NCI-H1092 treated with DMSO at 0.1 percent for 48 hours (cell line): Measurements from ENCODE around the gene FOXC2.
A peak's percentile ranks its signal among the peaks of the same experiment; 100 is the strongest.

ENCODE experiments used
- DNase-seq: peaks from one replicate; lab custom pipeline; 2025; lab: John Stamatoyannopoulos, UW

Gene FOXC2

GRCh38 chr16:86556576-86556975, 10.1 kb upstream of the FOXC2 start:
- peak; percentile 63 for DNase-seq

- no peak for DNase-seq
Observed at GRCh38 chr16:86557587-86557986, 9.0 kb upstream of the FOXC2 start.

DNA sequence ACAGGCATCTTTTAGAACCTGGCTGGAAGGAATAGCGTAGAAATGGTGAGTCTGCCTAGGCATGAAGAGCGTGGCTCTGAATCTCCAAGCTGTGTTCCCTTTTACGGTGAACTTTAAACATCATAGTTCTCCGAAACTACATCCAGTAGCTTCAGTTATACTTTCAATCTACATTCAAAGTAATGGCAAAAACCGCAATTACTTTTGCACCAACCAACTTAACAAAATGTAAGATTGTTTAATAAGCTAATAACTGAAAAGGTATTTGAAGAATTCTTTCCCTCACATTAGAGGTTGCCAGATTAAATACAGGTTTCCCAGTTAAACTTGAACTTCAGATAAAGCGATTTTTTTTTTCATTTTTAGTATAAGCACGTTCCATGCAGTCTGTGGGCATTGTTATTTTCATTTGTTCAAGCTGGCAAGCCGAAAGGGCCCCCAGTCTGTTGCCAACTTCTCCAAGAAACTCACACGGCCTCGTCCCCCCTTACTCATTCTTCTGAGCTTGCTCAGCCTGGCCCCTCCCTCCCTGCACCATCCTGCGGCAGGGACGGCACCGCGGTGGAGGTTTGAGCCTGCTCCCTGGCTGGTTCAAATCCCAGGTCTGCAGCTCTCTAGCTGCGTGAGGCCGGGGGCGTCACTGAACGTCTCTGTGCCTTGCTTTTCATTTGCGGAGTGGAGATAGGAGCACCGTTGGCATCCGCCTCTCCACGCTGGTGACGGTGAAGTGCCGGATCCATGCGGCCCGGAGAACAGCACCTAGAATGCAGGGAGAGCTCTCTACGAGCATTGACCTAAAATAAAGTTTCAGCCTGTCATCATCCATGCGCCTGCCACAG, 8.1 kb upstream of the FOXC2 start:
- no peak for DNase-seq

DNA sequence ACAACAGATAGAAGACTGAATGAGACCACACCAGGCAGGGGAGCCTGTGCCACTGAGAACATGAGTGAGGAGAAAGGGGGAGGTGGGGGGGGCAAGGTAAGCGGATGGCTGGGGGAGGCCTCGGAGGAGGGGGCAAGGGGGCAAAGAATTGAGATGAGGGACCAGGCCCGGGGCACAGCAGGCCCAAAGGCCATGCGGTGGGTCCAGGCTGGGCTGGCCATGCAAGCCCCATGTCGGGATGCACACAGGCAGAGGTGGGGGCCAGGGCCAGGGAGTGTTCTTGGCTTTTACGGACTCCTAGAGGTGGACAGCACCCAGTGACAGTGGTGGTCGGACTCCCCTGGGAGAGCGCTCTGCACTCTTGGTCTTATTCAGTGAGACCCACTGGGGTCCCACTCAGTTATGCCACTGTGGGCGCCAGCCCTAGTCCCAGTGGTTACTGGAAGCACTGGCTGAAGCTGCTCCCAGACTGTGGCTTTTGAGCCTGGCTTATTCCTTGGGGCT, 6.8 kb upstream of the FOXC2 start:
- no peak for DNase-seq

GRCh38 chr16:86562356-86562755, 4.3 kb upstream of the FOXC2 start:
- no peak for DNase-seq

GRCh38 chr16:86563469-86564345, 2.9 kb upstream of the FOXC2 start:
- peak; percentile 84 for DNase-seq

DNA sequence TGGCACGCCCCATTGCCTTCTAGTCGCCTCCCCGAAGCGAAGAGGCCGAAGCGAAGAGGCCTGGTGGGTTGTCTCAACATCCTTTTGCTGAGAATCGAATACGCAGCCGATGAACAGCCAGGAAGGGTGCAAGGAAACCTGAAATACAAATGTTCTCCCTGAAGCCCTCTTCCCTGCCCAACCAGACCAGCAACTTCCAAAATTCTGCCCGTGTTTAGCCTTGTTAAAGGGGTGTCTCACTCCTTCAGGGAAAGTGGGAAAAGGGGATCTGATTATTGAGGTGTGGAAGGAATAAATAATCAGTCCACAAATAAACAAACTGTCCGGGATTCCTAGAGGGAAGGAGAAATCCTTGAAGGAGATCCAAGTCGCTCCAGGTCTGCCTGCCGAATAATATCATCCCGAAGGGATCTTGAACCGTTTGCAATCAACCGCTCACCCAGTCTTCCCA, 1.4 kb upstream of the FOXC2 start:
- no peak for DNase-seq

- no peak for DNase-seq
Observed at GRCh38 chr16:86565644-86566511, 751 bp upstream of the FOXC2 start.

GRCh38 chr16:86566966-86567700, 504 bp downstream of the FOXC2 start:
- no peak for DNase-seq

DNA sequence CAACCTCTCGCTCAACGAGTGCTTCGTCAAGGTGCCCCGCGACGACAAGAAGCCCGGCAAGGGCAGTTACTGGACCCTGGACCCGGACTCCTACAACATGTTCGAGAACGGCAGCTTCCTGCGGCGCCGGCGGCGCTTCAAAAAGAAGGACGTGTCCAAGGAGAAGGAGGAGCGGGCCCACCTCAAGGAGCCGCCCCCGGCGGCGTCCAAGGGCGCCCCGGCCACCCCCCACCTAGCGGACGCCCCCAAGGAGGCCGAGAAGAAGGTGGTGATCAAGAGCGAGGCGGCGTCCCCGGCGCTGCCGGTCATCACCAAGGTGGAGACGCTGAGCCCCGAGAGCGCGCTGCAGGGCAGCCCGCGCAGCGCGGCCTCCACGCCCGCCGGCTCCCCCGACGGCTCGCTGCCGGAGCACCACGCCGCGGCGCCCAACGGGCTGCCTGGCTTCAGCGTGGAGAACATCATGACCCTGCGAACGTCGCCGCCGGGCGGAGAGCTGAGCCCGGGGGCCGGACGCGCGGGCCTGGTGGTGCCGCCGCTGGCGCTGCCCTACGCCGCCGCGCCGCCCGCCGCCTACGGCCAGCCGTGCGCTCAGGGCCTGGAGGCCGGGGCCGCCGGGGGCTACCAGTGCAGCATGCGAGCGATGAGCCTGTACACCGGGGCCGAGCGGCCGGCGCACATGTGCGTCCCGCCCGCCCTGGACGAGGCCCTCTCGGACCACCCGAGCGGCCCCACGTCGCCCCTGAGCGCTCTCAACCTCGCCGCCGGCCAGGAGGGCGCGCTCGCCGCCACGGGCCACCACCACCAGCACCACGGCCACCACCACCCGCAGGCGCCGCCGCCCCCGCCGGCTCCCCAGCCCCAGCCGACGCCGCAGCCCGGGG, 1.3 kb downstream of the FOXC2 start:
- DNase-seq: no peak

GRCh38 chr16:86568677-86569623, 2.3 kb downstream of the FOXC2 start:
- DNase-seq: no peak

GRCh38 chr16:86569701-86570447, 3.2 kb downstream of the FOXC2 start:
- DNase-seq: no peak

DNA sequence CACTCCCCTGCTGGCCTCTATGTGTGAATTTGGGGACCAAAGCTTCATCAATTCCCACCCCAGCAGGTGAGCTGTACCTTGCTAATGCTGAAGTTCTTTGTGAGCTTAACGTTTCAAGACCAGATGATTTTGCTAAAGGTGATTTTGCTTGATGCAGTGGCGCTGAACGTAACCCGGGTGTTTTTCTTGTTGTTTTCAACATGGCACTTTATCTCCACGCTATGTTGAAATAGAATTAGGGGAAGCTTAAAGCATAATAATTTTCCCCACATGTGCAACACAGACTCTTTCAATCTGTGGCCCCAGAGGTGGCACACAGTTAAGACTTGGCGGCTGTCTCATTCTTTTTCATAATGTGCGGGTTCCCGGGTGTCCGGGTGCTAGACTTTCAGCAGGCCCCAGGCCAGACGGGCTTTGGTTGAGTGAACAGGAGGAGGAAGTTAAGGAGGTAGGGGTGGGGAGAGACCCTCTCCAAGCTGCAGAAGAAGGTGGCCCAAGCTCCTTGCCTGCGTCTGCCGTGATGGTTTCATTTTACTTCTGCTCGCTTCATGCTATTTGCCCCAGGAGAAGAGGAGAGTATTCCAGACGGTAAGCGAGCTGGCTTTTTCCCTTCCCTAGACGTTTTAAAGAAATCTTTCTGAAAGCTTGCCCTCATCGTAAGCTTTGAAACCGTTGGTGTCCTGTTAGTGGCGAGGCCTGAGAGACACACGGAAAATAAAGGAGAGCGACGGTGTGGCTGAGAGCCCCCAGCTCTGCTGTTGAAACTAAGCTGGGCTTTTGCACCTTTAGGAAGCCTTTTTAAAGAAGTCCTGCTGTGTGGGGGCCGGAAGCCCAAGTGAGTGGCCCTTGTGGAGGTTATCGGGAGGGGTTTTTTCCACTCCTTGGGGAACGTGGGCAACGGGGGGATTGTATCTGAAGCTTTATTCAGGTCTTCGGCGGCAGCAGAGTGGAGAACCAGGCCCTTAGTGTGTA, 4.2 kb downstream of the FOXC2 start:
- DNase-seq: no peak

DNA sequence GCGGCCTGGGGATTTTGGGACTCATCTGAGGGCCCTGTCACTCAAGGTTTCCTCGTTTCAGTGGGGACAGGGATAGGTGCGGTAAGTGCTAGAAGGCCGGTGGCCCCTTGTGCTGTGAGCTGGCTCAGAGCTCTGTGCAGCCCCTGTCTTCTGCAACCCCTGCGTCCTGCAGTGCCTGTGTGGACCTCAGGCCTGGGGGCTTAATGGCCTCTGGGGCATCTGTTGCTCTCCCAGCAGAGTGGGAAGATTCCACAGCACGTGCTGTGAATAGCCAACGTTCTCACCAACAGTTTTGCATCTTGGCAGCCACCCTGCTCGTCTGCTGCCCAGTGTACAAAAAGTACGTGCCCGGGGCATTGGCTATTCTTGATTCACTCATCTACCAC, 4.9 kb downstream of the FOXC2 start:
- no peak for DNase-seq

DNA sequence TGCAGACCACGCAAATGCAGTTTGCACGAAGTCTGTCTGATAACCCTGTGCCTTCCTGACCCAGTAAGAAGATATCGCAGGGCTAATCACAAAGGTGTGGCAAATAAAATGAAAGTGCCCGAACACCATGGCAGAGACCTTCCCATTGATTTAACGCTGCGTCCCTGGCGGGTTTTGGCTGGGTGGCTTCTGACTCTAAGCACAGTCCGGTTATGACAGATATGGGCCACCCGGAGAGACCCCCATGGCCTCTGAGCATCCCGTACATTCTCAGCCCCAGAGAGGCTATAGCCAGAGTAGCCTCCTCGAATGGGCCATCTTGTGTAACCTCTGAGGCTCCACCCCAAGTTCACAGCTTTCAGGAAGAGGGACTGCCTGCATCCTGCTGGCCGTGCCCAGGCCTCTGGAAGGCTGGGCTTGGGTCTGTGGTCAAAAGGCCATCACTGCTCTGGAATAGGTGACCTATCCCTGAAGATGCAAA, 5.5 kb downstream of the FOXC2 start:
- no peak for DNase-seq

- DNase-seq: no peak
Observed at GRCh38 chr16:86572606-86573005, 6.0 kb downstream of the FOXC2 start.

GRCh38 chr16:86573215-86573614, 6.6 kb downstream of the FOXC2 start:
- DNase-seq: no peak
